Stimulated activated CD8-positive, alpha-beta memory T cell treated with anti-CD3 and anti-CD28 coated beads, Interleukin-12 subunit alpha, Interleukin-12 subunit beta, amount 100 ng/mL, for 1 hour (primary cell): ENCODE data around the gene WNT2B.
"Not testable (repeated sequence)": the region's sequence is repeated elsewhere in the genome, so short reads cannot be mapped to it uniquely, and the experiment has no call there.

Experiments used
- DNase-seq: peaks from one replicate; pipeline ENCODE4 v3.0.0-alpha.2; 2020; ENCODE audit warnings: low read depth

WNT2B gene

GRCh38 chr1:112508278-112509004 is at the start of gene WNT2B:
TSS of gene WNT2B (plus strand) at chr1:112508965. CDS start at chr1:112509263, 298 bp downstream.
- no peak for DNase-seq

- DNase-seq, result no peak
Measured at GRCh38 chr1:112460615-112461014, 48.1 kb upstream of the WNT2B start.

DNA sequence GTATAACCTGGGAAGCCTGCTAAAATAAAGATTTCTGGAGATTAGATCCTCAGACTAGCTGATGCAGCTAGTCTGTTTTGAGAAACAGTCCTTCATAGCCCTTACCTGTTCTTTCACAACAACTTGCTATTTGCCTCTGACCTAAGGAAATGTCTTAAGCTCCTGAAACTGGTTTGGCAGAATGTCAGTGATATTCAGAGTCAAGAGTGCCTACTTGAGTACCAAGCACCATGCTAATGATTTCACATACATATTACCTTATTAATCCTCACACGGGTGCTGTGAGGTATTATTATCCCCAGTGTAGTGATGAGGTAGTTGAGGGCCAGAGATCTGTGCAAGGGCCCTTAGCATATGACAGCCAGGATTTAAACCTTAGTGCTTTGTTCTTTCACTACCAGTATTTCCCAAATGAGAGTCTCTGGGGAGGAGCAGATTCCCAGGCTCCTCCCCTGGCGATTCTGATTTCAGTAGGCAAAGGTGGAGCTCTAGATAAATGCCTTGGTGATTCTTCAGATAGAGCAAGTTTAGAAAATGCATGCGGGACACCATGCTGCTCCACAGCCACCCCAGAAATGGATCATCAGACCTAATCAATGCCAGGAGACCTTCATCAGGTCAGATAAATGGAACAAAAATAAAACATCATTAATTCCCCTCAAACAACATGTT is 47.4 kb upstream of the WNT2B start:
- DNase-seq, result no peak

DNA sequence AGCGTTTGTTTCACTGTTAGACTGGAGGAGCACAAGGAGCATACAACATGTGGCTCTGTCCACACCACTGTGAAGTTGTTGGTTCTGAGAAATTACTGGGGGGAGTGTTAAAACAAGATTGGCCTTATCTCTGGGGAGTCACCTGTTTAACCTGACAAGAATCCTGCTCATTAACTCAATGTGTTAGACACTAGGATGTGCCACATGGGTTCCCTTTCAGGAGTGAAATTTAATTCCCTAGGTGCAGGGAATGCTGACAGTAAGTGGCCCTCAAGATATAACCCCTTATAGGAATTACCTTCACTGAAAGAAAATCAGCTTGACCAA is 45.8 kb upstream of the WNT2B start:
- DNase-seq, result no peak

GRCh38 chr1:112464501-112464900 is 44.3 kb upstream of the WNT2B start:
- no peak for DNase-seq

GRCh38 chr1:112465122-112465521 is 43.6 kb upstream of the WNT2B start:
- no peak for DNase-seq

DNA sequence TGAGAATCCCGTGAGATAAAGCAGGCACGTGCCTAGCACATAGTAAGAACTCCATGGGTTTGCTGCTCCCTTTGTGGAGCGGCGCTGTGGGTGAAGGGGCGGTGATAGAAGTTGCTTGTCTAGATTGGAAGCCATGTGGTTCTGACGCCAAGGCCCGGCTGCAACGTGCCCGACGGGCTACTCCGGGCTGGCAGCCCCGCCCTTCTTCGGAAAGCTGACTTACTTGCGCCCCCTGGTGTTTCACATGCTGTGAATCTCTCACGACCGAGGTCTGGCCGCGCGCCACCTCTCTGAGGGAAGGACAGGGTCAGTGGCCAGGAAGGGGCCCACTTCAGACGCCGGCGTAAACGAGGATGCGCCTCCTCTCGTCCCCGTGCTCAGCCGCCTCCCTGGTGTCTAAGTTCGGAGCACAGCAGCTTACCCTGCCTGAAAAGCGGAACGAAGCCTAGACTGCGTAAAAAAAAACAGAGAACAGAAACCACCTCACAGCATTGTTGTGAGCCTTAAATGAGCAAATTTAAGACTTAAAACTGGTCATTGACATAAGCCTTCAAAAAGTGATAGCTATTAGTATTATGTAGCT is 42.6 kb upstream of the WNT2B start:
- DNase-seq, result peak; percentile 75

DNA sequence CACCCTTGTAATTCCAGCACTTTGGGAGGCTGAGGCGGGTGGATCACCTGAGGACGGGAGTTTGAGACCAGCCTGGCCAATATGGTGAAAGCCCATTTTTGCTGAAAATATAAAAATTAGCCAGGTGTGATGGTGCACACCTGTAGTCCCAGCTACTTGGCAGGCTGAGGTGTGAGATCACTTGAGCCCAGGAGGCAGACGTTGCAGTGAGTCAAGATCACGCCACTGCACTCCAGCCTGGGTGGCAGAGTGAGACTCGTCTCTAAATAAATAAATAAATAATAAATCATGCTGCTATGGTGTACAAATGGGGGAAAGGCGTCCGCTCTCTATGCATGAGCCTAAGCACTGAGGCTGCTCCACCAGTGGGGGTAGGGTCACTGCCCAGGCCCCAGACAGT is 38.4 kb upstream of the WNT2B start:
- not testable (repeated sequence) for DNase-seq

GRCh38 chr1:112470966-112471365 is 37.8 kb upstream of the WNT2B start:
- no peak for DNase-seq

DNA sequence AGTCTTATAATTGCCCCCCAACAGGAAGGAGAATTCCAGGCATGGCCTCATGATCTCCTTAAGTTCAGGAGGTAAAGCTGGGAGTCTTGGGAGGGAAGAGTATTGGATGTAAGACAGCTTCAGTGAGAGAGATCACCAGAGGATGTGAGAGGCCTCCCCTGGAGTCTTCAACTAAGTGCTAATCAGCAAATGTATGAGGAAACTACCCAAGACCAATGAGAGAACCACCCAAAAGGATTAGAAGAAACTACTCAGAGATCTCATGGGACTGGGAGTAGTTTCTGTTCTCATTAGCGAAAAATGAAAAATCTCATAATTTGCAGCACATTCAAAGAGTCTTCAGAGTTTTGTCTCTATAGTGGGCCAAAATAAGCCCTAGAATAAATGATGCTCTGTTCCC is 36.6 kb upstream of the WNT2B start:
- no peak for DNase-seq

- no peak for DNase-seq
Measured at GRCh38 chr1:112477550-112477949, 31.2 kb upstream of the WNT2B start.

DNA sequence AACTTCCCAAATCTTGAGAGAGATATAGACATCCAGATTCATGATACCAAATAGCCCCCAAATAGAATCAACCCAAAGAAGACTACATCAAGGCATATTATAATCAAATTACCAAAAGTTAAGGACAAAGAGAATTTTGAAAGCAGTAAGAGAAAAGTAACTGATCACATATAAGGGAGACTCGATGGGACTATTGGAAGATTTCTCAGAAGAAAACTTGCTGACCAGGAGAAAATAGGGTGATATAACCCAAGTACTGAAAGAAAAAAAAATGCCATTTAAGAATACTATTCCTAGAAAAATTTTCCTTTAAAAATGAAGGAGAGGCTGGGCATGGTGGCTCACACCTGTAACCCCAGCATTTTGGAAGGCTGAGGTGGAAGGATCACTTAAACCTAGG is 30.5 kb upstream of the WNT2B start:
- no peak for DNase-seq

GRCh38 chr1:112486063-112486462 is 22.7 kb upstream of the WNT2B start:
- DNase-seq, result not testable (repeated sequence)

DNA sequence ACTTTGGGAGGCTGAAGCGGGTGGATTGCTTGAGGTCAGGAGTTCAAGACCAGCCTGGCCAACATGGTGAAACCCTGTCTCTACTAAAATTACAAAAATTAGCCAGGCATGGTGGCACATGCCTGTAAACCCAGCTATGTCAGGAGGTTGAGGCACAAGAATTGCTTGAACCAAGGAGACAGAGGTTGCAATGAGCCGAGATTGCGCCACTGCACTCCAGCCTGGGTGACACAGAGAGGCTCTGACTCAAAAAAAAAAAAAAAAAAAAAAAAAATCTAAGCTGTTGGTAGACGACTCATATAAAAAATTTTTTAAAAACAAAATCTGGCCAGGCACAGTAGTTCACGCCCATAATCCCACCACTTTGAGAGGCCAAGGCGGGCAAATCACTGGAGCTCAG is 21.1 kb upstream of the WNT2B start:
- DNase-seq, result not testable (repeated sequence)

DNA sequence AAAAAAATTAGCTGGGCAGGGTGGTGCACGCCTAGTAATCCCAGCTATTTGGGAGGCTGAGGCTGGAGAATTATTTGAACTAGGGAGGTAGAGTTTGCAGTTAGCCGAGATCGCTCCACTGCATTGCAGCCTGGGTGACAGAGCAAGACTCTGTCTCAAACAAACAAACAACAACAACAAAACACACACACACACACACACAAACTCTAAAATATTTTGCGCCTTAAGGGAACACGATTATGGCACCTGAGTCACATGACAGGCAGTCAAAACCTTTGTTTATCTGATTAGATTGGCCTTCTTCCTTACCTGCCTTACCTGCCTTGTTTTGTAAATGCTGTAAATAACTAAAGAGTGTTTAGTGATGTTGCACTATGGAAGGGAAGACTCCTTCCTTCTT is 20.6 kb upstream of the WNT2B start:
- no peak for DNase-seq

DNA sequence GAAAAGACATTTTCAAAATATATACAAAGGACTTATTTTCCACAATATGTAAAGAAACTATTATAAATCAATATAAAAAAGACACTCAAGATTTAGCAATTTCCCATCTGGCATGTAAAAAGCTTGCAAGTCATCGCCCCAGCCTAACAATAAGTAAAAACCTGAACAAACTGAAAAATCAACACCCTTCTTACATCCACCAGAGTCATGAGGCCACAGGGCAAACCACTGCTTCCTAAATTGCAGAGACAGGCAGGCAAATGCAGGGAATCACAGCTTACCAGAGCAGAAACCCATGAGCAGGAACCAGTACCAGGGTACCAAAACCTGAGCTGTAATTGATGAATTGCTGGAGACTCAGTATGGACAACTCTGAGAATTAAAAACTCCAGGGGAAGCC is 16.7 kb upstream of the WNT2B start:
- no peak for DNase-seq

- no peak for DNase-seq
Measured at GRCh38 chr1:112493351-112493750, 15.4 kb upstream of the WNT2B start.

- DNase-seq, result no peak
Measured at GRCh38 chr1:112496290-112496689, 12.5 kb upstream of the WNT2B start.

DNA sequence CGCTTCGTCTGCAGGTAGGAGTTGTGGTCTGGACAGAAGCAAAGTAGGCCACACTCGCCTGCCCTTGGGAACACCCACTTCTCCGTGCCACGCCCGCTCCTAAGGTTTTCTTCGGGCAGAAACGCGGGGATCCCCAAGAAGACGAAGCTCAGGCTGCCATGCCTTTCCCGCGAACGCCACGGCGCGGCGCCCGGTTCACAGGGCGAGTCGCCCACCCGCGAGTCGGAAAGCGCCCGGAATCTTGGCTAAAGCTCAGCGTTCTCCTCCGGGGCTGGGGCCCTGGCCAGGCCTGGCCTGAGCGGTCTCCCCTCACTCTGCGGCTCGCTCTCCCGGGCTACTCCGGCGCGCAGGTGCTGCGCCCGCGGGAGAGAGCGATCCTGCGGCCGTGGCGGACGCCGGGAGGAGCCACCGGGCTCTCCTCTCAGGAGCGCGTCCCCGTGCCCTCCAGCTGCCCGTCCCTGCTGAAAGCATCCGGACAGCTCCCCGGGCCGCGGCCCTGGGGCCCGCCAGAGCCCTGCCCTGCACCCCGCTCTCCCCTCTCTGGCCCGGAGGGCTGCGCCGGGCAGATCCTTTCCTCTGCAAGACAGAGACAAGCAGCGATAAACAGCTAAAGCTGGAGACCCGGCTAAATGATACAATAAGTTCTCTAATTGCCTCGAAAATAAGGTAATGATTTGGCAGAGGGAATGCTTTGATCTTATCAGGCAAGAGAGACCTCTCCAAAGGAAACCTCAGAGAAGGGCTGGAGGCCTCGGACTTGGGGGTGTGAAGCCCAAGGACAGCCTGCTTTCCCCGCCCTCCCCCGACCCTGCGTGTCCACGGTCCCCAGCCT is 6.7 kb upstream of the WNT2B start:
- peak; percentile 31 for DNase-seq

DNA sequence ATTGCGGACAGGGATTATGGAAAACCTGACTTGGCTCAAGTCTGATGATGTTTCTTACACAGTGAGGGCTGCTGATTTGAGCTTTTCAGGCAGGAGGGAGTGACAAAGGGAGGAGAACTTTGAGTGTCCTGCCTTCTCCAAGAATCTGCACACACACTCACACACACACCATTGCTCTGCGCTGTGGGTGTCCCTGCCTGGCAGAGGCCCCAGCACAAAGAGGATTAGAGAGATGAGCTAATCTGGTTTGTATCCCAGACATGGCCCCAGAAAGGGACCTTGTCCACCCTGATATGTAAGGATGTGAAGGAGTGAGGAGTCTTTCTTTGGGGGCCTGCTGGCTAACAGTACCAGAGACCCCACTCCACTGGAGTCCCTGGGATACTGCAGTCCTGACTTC is 5.9 kb upstream of the WNT2B start:
- DNase-seq, result no peak

DNA sequence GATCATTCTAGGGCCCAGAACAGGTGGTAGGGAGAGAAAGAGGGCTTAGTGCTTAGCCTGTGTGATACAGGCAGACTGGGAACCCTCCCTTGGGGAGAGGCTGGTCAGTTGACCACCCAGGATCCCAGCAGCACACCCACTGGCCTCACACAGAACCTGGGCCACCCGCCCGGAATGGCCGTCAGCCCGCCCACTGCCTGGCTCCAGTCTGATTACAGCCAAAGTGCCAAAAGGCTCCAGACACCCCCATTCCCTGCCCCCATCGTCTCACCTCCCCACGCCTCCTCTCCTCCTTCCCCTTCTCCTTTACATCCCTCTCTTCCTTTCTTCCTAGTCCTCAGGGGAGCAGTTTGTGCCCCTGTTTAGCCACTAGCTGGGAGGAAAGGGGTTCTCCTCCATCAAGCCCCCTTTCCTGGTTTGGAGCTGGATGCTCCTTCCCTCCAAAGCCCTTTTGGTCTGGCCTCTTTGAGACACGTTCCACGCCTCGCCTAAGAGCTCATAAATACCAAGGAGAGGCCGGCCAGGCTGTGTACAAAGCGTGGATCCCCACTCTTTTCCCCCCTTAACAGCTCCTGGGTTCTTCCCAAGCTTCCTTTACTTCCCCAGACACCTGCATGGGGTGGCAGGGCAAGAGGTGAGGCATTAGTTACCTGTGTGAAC is 4.6 kb upstream of the WNT2B start:
- DNase-seq, result no peak
